K562 (cell line): ENCODE results near the gene PA2G4. TPM values are rescaled to one million over a fixed set of nuclear protein-coding genes. Genes with fewer than 3 reads are reported as not detected.

Experiments
- CBX5 ChIP-seq: IDR thresholded peaks from 2 replicates; pipeline ENCODE4 v1.6.1; 2014; ENCODE audit warnings: low read depth, borderline replicate concordance
- DACH1 ChIP-seq: fragments of 450-650 bp; IDR thresholded peaks from 2 replicates; pipeline ENCODE4 v1.6.1; 2018; ENCODE audit not compliant: partially characterized antibody
- E2F4 ChIP-seq: sonication (generic); formaldehyde crosslinking; IDR thresholded peaks from 2 replicates; pipeline ENCODE4 v1.8.0; 2022; ENCODE audit warnings: mild to moderate bottlenecking, low read depth, missing genetic modification reagents
- ETS2 ChIP-seq: IDR thresholded peaks from 2 replicates; pipeline ENCODE4 v1.6.1; 2016; ENCODE audit warnings: borderline replicate concordance, missing genetic modification characterization, mild to moderate bottlenecking, moderate library complexity, missing compliant biosample characterization; ENCODE audit not compliant: poor library complexity, severe bottlenecking
- HSF4 ChIP-seq: fragments of 250-450 bp; sonication (Bioruptor Pico); IDR thresholded peaks from 2 replicates; pipeline ENCODE4 v2.1.2; 2022; ENCODE audit warnings: mild to moderate bottlenecking, moderate library complexity, borderline replicate concordance
- KLF1 ChIP-seq: fragments of 450-650 bp; IDR thresholded peaks from 2 replicates; pipeline ENCODE4 v1.6.1; 2016; ENCODE audit warnings: missing genetic modification characterization, missing compliant biosample characterization
- NRF1 ChIP-seq, 2 experiments: fragments of 450-650 bp; IDR thresholded peaks in 1 of 2; conservative IDR thresholded peaks in 1 of 2; 2 replicates each; pipeline ENCODE4 v1.6.1; 2014; ENCODE audit warnings: mild to moderate bottlenecking in 2 of 2
- OTX1 ChIP-seq: fragments of 450-650 bp; formaldehyde crosslinking; IDR thresholded peaks from 2 replicates; pipeline ENCODE4 v1.4.0; 2022; ENCODE audit warnings: mild to moderate bottlenecking
- SRSF9 ChIP-seq: fragments of 200-400 bp; formaldehyde crosslinking; IDR thresholded peaks from 2 replicates; pipeline ENCODE4 v1.6.1; 2017; ENCODE audit warnings: low read depth, low read length, borderline replicate concordance
- ZNF431 ChIP-seq: sonication (generic); formaldehyde crosslinking; IDR thresholded peaks from 2 replicates; pipeline ENCODE4 v1.8.0; 2022; ENCODE audit warnings: mild to moderate bottlenecking, missing genetic modification reagents
- polyA plus RNA-seq, 8 experiments: library from polyadenylated mRNA; depleted of rRNA in 4 of 8; stranded (reverse) in 5 of 8; unstranded in 3 of 8; fragments of >200 nt; fragmentation: Nextera tagmentation in 2 of 8; fragmentation: Illumina TruSeq in 1 of 8; extraction: Ambion mirVana in 2 of 8; extraction: Trizol in 1 of 8; gene quantifications; 2 replicates each; pipeline versions ENCODE4 v1.2.1 to v1.2.3, GENCODE V29; 2011 to 2014; ENCODE audit warnings: inconsistent platforms in 1 of 8, missing spikeins in 1 of 8
- total RNA-seq, 7 experiments: library from RNA; depleted of rRNA in 6 of 7; stranded (reverse); fragments of >200 nt in 6 of 7; fragmentation: Illumina TruSeq in 2 of 7; extraction: Trizol in 2 of 7; gene quantifications; 2 replicates each; pipeline versions ENCODE4 v1.2.1 to v1.2.3, GENCODE V29; 2011 to 2021; ENCODE audit warnings: low replicate concordance in 1 of 7
- TF ChIP-seq, protein P1 (sequence below): fragments of 450-650 bp; IDR thresholded peaks from 2 replicates; pipeline ENCODE4 v1.6.1; 2016; ENCODE audit warnings: low read depth
- TF ChIP-seq, protein P2 (sequence below): fragments of 250-450 bp; sonication (Bioruptor Pico); IDR thresholded peaks from 2 replicates; pipeline ENCODE4 v1.4.0; 2020

Gene PA2G4
- total and polyA plus RNA-seq, 9 of the 15 experiments (the other 6 are each of a cell fraction or from before 2014, with no cell fraction given) = 230 to 925 (median 638) TPM

- no peak for TF ChIP-seq E2F4 (CRISPR knock-in tag)
- no peak for TF ChIP-seq CBX5
- TF ChIP-seq ZNF431 (CRISPR knock-in tag) = no peak
- TF ChIP-seq, protein P1, sequence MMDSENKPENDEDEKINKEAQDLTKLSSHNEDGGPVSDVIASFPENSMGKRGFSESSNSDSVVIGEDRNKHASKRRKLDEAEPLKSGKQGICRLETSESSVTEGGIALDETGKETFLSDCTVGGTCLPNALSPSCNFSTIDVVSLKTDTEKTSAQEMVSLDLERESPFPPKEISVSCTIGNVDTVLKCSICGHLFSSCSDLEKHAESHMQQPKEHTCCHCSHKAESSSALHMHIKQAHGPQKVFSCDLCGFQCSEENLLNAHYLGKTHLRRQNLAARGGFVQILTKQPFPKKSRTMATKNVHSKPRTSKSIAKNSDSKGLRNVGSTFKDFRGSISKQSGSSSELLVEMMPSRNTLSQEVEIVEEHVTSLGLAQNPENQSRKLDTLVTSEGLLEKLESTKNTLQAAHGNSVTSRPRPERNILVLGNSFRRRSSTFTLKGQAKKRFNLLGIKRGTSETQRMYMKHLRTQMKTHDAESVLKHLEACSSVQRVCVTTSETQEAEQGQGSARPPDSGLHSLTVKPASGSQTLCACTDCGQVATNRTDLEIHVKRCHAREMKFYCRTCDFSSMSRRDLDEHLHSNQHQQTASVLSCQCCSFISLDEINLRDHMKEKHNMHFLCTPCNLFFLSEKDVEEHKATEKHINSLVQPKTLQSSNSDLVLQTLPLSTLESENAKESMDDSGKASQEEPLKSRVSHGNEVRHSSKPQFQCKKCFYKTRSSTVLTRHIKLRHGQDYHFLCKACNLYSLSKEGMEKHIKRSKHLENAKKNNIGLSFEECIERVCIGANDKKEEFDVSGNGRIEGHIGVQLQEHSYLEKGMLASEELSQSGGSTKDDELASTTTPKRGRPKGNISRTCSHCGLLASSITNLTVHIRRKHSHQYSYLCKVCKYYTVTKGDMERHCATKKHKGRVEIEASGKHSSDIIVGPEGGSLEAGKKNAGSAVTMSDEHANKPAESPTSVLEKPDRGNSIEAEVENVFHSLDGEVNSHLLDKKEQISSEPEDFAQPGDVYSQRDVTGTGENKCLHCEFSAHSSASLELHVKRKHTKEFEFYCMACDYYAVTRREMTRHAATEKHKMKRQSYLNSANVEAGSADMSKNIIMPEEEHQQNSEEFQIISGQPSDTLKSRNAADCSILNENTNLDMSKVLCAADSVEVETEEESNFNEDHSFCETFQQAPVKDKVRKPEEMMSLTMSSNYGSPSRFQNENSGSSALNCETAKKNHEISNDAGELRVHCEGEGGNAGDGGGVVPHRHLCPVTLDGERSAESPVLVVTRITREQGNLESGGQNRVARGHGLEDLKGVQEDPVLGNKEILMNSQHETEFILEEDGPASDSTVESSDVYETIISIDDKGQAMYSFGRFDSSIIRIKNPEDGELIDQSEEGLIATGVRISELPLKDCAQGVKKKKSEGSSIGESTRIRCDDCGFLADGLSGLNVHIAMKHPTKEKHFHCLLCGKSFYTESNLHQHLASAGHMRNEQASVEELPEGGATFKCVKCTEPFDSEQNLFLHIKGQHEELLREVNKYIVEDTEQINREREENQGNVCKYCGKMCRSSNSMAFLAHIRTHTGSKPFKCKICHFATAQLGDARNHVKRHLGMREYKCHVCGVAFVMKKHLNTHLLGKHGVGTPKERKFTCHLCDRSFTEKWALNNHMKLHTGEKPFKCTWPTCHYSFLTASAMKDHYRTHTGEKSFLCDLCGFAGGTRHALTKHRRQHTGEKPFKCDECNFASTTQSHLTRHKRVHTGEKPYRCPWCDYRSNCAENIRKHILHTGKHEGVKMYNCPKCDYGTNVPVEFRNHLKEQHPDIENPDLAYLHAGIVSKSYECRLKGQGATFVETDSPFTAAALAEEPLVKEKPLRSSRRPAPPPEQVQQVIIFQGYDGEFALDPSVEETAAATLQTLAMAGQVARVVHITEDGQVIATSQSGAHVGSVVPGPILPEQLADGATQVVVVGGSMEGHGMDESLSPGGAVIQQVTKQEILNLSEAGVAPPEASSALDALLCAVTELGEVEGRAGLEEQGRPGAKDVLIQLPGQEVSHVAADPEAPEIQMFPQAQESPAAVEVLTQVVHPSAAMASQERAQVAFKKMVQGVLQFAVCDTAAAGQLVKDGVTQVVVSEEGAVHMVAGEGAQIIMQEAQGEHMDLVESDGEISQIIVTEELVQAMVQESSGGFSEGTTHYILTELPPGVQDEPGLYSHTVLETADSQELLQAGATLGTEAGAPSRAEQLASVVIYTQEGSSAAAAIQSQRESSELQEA = no peak
- no peak for TF ChIP-seq NRF1 (conservative IDR thresholded peaks at IDR 0.05 in 1 of 2, IDR thresholded peaks at IDR 0.05 in 1 of 2)
- no peak for TF ChIP-seq HSF4 (CRISPR knock-in tag)
- no peak for TF ChIP-seq OTX1
- TF ChIP-seq ETS2 (tag) = no peak
- TF ChIP-seq SRSF9 = no peak
- TF ChIP-seq, protein P2, sequence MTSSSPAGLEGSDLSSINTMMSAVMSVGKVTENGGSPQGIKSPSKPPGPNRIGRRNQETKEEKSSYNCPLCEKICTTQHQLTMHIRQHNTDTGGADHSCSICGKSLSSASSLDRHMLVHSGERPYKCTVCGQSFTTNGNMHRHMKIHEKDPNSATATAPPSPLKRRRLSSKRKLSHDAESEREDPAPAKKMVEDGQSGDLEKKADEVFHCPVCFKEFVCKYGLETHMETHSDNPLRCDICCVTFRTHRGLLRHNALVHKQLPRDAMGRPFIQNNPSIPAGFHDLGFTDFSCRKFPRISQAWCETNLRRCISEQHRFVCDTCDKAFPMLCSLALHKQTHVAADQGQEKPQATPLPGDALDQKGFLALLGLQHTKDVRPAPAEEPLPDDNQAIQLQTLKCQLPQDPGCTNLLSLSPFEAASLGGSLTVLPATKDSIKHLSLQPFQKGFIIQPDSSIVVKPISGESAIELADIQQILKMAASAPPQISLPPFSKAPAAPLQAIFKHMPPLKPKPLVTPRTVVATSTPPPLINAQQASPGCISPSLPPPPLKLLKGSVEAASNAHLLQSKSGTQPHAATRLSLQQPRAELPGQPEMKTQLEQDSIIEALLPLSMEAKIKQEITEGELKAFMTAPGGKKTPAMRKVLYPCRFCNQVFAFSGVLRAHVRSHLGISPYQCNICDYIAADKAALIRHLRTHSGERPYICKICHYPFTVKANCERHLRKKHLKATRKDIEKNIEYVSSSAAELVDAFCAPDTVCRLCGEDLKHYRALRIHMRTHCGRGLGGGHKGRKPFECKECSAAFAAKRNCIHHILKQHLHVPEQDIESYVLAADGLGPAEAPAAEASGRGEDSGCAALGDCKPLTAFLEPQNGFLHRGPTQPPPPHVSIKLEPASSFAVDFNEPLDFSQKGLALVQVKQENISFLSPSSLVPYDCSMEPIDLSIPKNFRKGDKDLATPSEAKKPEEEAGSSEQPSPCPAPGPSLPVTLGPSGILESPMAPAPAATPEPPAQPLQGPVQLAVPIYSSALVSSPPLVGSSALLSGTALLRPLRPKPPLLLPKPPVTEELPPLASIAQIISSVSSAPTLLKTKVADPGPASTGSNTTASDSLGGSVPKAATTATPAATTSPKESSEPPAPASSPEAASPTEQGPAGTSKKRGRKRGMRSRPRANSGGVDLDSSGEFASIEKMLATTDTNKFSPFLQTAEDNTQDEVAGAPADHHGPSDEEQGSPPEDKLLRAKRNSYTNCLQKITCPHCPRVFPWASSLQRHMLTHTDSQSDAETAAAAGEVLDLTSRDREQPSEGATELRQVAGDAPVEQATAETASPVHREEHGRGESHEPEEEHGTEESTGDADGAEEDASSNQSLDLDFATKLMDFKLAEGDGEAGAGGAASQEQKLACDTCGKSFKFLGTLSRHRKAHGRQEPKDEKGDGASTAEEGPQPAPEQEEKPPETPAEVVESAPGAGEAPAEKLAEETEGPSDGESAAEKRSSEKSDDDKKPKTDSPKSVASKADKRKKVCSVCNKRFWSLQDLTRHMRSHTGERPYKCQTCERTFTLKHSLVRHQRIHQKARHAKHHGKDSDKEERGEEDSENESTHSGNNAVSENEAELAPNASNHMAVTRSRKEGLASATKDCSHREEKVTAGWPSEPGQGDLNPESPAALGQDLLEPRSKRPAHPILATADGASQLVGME (CRISPR knock-in tag) = no peak
- no peak for TF ChIP-seq DACH1
- no peak for TF ChIP-seq KLF1 (tag)
Observed at GRCh38 chr12:56127485-56127887, 23.1 kb downstream of the PA2G4 start (continued).
